CD8-positive, alpha-beta memory T cell (primary cell): ENCODE measurements around the gene S100A14. TPM values are rescaled to one million over a fixed set of nuclear protein-coding genes. Genes with fewer than 3 reads are reported as not detected.
A peak's percentile ranks its signal among the peaks of the same experiment; 100 is the strongest.

ENCODE experiments used
- CTCF ChIA-PET: fragments of 350-600 bp; sonication (Branson Sonifier 250); formaldehyde crosslinking; loops from one replicate; lab custom pipeline; 2021; ENCODE audit warnings: antibody characterized with exemption; lab: Charles Lee
- POLR2A ChIA-PET: fragments of 350-600 bp; sonication (Branson Sonifier 250); formaldehyde crosslinking; loops from one replicate; lab custom pipeline; 2021; ENCODE audit warnings: antibody characterized with exemption; lab: Charles Lee
- DNase-seq, 5 donors: peaks; one replicate each; pipeline versions ENCODE4 v3.0.0 to v3.0.0-alpha.2; 2020 to 2022; ENCODE audit warnings: mixed read lengths in 1 of 5
- H3K27ac ChIP-seq: one replicate; pipeline ENCODE4 v1.7.0; 2013; ENCODE audit warnings: low read depth, mild to moderate bottlenecking, low read length, moderate library complexity
- H3K27me3 ChIP-seq: 2 replicates; pipeline ENCODE4 v1.7.0; 2013; ENCODE audit warnings: low read length, mild to moderate bottlenecking; ENCODE audit not compliant: insufficient read depth, poor library complexity, severe bottlenecking
- H3K36me3 ChIP-seq: 2 replicates; pipeline ENCODE4 v1.7.0; 2013; ENCODE audit warnings: mild to moderate bottlenecking, low read length, moderate library complexity; ENCODE audit not compliant: insufficient read depth
- H3K4me1 ChIP-seq: 2 replicates; pipeline ENCODE4 v1.7.0; 2013; ENCODE audit warnings: mild to moderate bottlenecking, low read length, moderate library complexity; ENCODE audit not compliant: insufficient read depth
- H3K4me3 ChIP-seq: 2 replicates; pipeline ENCODE4 v1.7.0; 2013; ENCODE audit warnings: mild to moderate bottlenecking, low read length
- H3K9me3 ChIP-seq: 2 replicates; pipeline ENCODE4 v1.7.0; 2013; ENCODE audit warnings: mild to moderate bottlenecking, low read length
- H3K27ac Mint-ChIP-seq, 8 donors: one replicate each; pipeline ENCODE4 v1.8.0; 2020 to 2021; ENCODE audit warnings: mixed read lengths in 8 of 8, mild to moderate bottlenecking in 6 of 8, inconsistent platforms in 3 of 8, moderate library complexity in 3 of 8
- H3K27me3 Mint-ChIP-seq, 2 donors: one replicate each; pipeline ENCODE4 v1.8.0; 2020 to 2021; ENCODE audit warnings: mixed read lengths in 2 of 2, mild to moderate bottlenecking in 1 of 2, moderate library complexity in 1 of 2
- H3K36me3 Mint-ChIP-seq, 3 donors: one replicate each; pipeline ENCODE4 v1.8.0; 2020 to 2021; ENCODE audit warnings: mixed read lengths in 3 of 3, inconsistent platforms in 1 of 3, mild to moderate bottlenecking in 1 of 3
- H3K4me1 Mint-ChIP-seq, 3 donors: one replicate each; pipeline ENCODE4 v1.8.0; 2020 to 2021; ENCODE audit warnings: mixed read lengths in 3 of 3, inconsistent platforms in 1 of 3, mild to moderate bottlenecking in 1 of 3
- H3K4me3 Mint-ChIP-seq, 7 donors: one replicate each; pipeline ENCODE4 v1.8.0; 2020 to 2021; ENCODE audit warnings: mixed read lengths in 7 of 7, mild to moderate bottlenecking in 6 of 7, moderate library complexity in 4 of 7, inconsistent platforms in 2 of 7
- H3K9me3 Mint-ChIP-seq, 5 donors: one replicate each; pipeline ENCODE4 v1.8.0; 2020 to 2022; ENCODE audit warnings: mixed read lengths in 5 of 5, mild to moderate bottlenecking in 3 of 5, moderate library complexity in 2 of 5, inconsistent platforms in 1 of 5
- polyA plus RNA-seq: library from polyadenylated mRNA; unstranded; fragments of 300-500 nt; fragmentation: Illumina TruSeq; gene quantifications from one replicate; pipeline ENCODE4 v1.2.3, GENCODE V29; 2021
- total RNA-seq, 2 experiments: library from RNA; stranded (reverse); gene quantifications; one replicate each; pipeline ENCODE4 v1.2.3, GENCODE V29; 2021

S100A14 gene
- total and polyA plus RNA-seq, 3 experiments from 2014 or later = not detected

GRCh38 chr1:153655333-153655732, 39.2 kb upstream of the S100A14 start:
- CTCF ChIA-PET = no interaction called here
- no peaks in the 10 kb centered on the region for H3K9me3 ChIP-seq
- no peak overlapping the region for H3K4me3 Mint-ChIP-seq
- H3K27me3 ChIP-seq = no peaks in the 10 kb centered on the region
- no peak for DNase-seq
- no peak overlapping the region for H3K4me3 ChIP-seq
- peaks cover 21% of the 10 kb centered on the region for H3K4me1 ChIP-seq
- peaks cover 13 to 18% (median 17%) of the 10 kb centered on the region in 3 donors for H3K4me1 Mint-ChIP-seq
- no peak overlapping the region for H3K27ac ChIP-seq
- peaks cover 0 to 11% (median 0%) of the 10 kb centered on the region in 3 donors for H3K36me3 Mint-ChIP-seq
- POLR2A ChIA-PET = interaction anchor here (0.7 kb wide), 1 partner anchor 1396 kb away, joined by 5 read pairs; no protein-coding TSS in a partner anchor
- H3K27ac Mint-ChIP-seq = peak overlapping the region in 1 of 8 donors; percentile 38
- H3K27me3 Mint-ChIP-seq = peaks cover 0 to 2% of the 10 kb centered on the region in 2 donors
- H3K36me3 ChIP-seq = no peaks in the 10 kb centered on the region
- no peaks in the 10 kb centered on the region for H3K9me3 Mint-ChIP-seq

- no peak overlapping the region for H3K27ac ChIP-seq
- H3K27ac Mint-ChIP-seq = peak overlapping the region in 1 of 8 donors; percentile 79
- DNase-seq = no peak
- peaks cover 28% of the 10 kb centered on the region for H3K4me1 ChIP-seq
- H3K4me1 Mint-ChIP-seq = peaks cover 13 to 17% (median 16%) of the 10 kb centered on the region in 3 donors
- H3K9me3 ChIP-seq = no peaks in the 10 kb centered on the region
- ChIA-PET POLR2A (interaction anchor here (1.0 kb wide), 2 partner anchors 10 to 18 kb away, joined by 3 to 4 read pairs; no protein-coding TSS in a partner anchor), CTCF (interaction anchor here (1.4 kb wide), 1 partner anchor 142 kb away, joined by 3 read pairs; no protein-coding TSS in a partner anchor)
- H3K9me3 Mint-ChIP-seq = no peaks in the 10 kb centered on the region
- H3K36me3 Mint-ChIP-seq = no peaks in the 10 kb centered on the region
- H3K4me3 ChIP-seq = no peak overlapping the region
- peak overlapping the region in 1 of 7 donors; percentile 48 for H3K4me3 Mint-ChIP-seq
- peaks cover 0 to 2% of the 10 kb centered on the region in 2 donors for H3K27me3 Mint-ChIP-seq
- H3K27me3 ChIP-seq = no peaks in the 10 kb centered on the region
- no peaks in the 10 kb centered on the region for H3K36me3 ChIP-seq
Measured at GRCh38 chr1:153652805-153653500, 36.8 kb upstream of the S100A14 start.

GRCh38 chr1:153651771-153652170, 35.6 kb upstream of the S100A14 start:
- no peak overlapping the region for H3K4me3 ChIP-seq
- Mint-ChIP-seq H3K4me1 (peaks cover 21 to 29% (median 27%) of the 10 kb centered on the region in 3 donors), H3K27ac (no peak overlapping the region), H3K27me3 (peaks cover 0 to 2% of the 10 kb centered on the region in 2 donors), H3K36me3 (peaks cover 0 to 7% (median 0%) of the 10 kb centered on the region in 3 donors), H3K9me3 (no peaks in the 10 kb centered on the region), H3K4me3 (no peak overlapping the region)
- H3K9me3 ChIP-seq = no peaks in the 10 kb centered on the region
- no peaks in the 10 kb centered on the region for H3K27me3 ChIP-seq
- no peak for DNase-seq
- CTCF ChIA-PET = interaction anchor here (0.8 to 1.4 kb wide), 3 partner anchors 9 to 141 kb away, joined by 3 read pairs; no protein-coding TSS in a partner anchor
- H3K4me1 ChIP-seq = peaks cover 25% of the 10 kb centered on the region
- POLR2A ChIA-PET = interaction anchor here (0.6 to 1.0 kb wide), 2 partner anchors 9 to 11 kb away, joined by 3 to 6 read pairs; no protein-coding TSS in a partner anchor
- H3K27ac ChIP-seq = no peak overlapping the region
- H3K36me3 ChIP-seq = no peaks in the 10 kb centered on the region

- Mint-ChIP-seq H3K36me3 (peaks cover 4 to 27% (median 6%) of the 10 kb centered on the region in 3 donors), H3K4me1 (peaks cover 37 to 46% (median 46%) of the 10 kb centered on the region in 3 donors), H3K9me3 (no peaks in the 10 kb centered on the region), H3K27ac (peak overlapping the region; percentile 4 to 96 (median 87)), H3K27me3 (peaks cover 0 to 2% of the 10 kb centered on the region in 2 donors), H3K4me3 (peak overlapping the region in 2 of 7 donors; percentile 51 to 69)
- Histone ChIP-seq H3K4me1 (peaks cover 25% of the 10 kb centered on the region), H3K36me3 (peaks cover 12% of the 10 kb centered on the region), H3K27ac (no peak overlapping the region), H3K9me3 (no peaks in the 10 kb centered on the region), H3K27me3 (no peaks in the 10 kb centered on the region), H3K4me3 (peak overlapping the region; percentile 1)
- no peak for DNase-seq
- ChIA-PET POLR2A (no interaction called here), CTCF (interaction anchor here (1.0 kb wide), 1 partner anchor 117 kb away, joined by 3 read pairs; no protein-coding TSS in a partner anchor)
Measured at GRCh38 chr1:153649863-153650235, 33.7 kb upstream of the S100A14 start.

GRCh38 chr1:153649137-153649862, 33.2 kb upstream of the S100A14 start:
- peak overlapping the region in 5 of 7 donors; percentile 12 to 69 (median 33) for H3K4me3 Mint-ChIP-seq
- peaks cover 4 to 32% (median 6%) of the 10 kb centered on the region in 3 donors for H3K36me3 Mint-ChIP-seq
- H3K27me3 ChIP-seq = no peaks in the 10 kb centered on the region
- peak overlapping the region; percentile 1 for H3K4me3 ChIP-seq
- H3K27ac ChIP-seq = no peak overlapping the region
- CTCF ChIA-PET = interaction anchor here (1.0 kb wide), 2 partner anchors 116 to 117 kb away, joined by 3 read pairs; no protein-coding TSS in a partner anchor
- DNase-seq = peak in 1 of 5 donors; percentile 60
- no peaks in the 10 kb centered on the region for H3K9me3 Mint-ChIP-seq
- H3K4me1 Mint-ChIP-seq = peaks cover 39 to 52% (median 51%) of the 10 kb centered on the region in 3 donors
- peaks cover 0 to 2% of the 10 kb centered on the region in 2 donors for H3K27me3 Mint-ChIP-seq
- peaks cover 25% of the 10 kb centered on the region for H3K4me1 ChIP-seq
- peaks cover 18% of the 10 kb centered on the region for H3K36me3 ChIP-seq
- no peaks in the 10 kb centered on the region for H3K9me3 ChIP-seq
- POLR2A ChIA-PET = interaction anchor here (0.5 to 0.9 kb wide), 2 partner anchors 9 to 1935 kb away, joined by 4 read pairs; no protein-coding TSS in a partner anchor
- H3K27ac Mint-ChIP-seq = peak overlapping the region; percentile 4 to 96 (median 88)

GRCh38 chr1:153648000-153648643, 32.0 kb upstream of the S100A14 start:
- no peaks in the 10 kb centered on the region for H3K27me3 ChIP-seq
- POLR2A ChIA-PET = interaction anchor here (0.7 to 1.3 kb wide), 2 partner anchors 14 to 19 kb away, joined by 3 read pairs; partner anchors contain the start of gene CHTOP
- Mint-ChIP-seq H3K27me3 (peaks cover 0 to 2% of the 10 kb centered on the region in 2 donors), H3K9me3 (no peaks in the 10 kb centered on the region), H3K4me1 (peaks cover 47 to 64% (median 63%) of the 10 kb centered on the region in 3 donors), H3K36me3 (peaks cover 4 to 44% (median 16%) of the 10 kb centered on the region in 3 donors), H3K4me3 (peak overlapping the region in 1 of 7 donors; percentile 66), H3K27ac (peak overlapping the region; percentile 39 to 84 (median 70))
- H3K4me3 ChIP-seq = no peak overlapping the region
- CTCF ChIA-PET = interaction anchor here (1.0 kb wide), 1 partner anchor 115 kb away, joined by 3 read pairs; no protein-coding TSS in a partner anchor
- H3K4me1 ChIP-seq = peaks cover 30% of the 10 kb centered on the region
- H3K27ac ChIP-seq = no peak overlapping the region
- DNase-seq = no peak
- peaks cover 28% of the 10 kb centered on the region for H3K36me3 ChIP-seq
- H3K9me3 ChIP-seq = no peaks in the 10 kb centered on the region

GRCh38 chr1:153647346-153647714, 31.2 kb upstream of the S100A14 start:
- POLR2A ChIA-PET = interaction anchor here (1.3 kb wide), 1 partner anchor 13 kb away, joined by 3 read pairs; the partner anchor contains the start of gene CHTOP
- Mint-ChIP-seq H3K4me1 (peaks cover 51 to 71% (median 70%) of the 10 kb centered on the region in 3 donors), H3K27ac (peak overlapping the region in 7 of 8 donors; percentile 41 to 92 (median 79))

More at GRCh38 chr1:153647346-153647714, 31.2 kb upstream of the S100A14 start:
- no peak for DNase-seq
- no peak overlapping the region for H3K27ac ChIP-seq
- peak overlapping the region in 2 of 7 donors; percentile 10 to 18 for H3K4me3 Mint-ChIP-seq
- no peaks in the 10 kb centered on the region for H3K27me3 ChIP-seq
- CTCF ChIA-PET = no interaction called here
- peaks cover 36% of the 10 kb centered on the region for H3K36me3 ChIP-seq
- H3K9me3 Mint-ChIP-seq = no peaks in the 10 kb centered on the region
- H3K36me3 Mint-ChIP-seq = peaks cover 4 to 52% (median 18%) of the 10 kb centered on the region in 3 donors
- H3K4me3 ChIP-seq = no peak overlapping the region
- no peaks in the 10 kb centered on the region for H3K27me3 Mint-ChIP-seq
- H3K9me3 ChIP-seq = no peaks in the 10 kb centered on the region
- peaks cover 36% of the 10 kb centered on the region for H3K4me1 ChIP-seq
